Vagina (tissue), 2 donors: ENCODE measurements around the gene CFAP221.
"Not testable (repeated sequence)": the region's sequence is repeated elsewhere in the genome, so short reads cannot be mapped to it uniquely, and the experiment has no call there.

Source experiments
- POLR2A ChIP-seq, 2 donors: fragments of 450-650 bp; IDR thresholded peaks; one replicate each; pipeline ENCODE4 v1.6.1; 2017; ENCODE audit warnings: antibody characterized with exemption in 2 of 2, mild to moderate bottlenecking in 2 of 2, moderate library complexity in 2 of 2
- POLR2AphosphoS5 ChIP-seq, 2 donors: sonication (generic); formaldehyde crosslinking; IDR thresholded peaks; one replicate each; pipeline ENCODE4 v1.9.0; 2017; ENCODE audit warnings: antibody characterized with exemption in 2 of 2, mild to moderate bottlenecking in 2 of 2, low read depth in 1 of 2; ENCODE audit not compliant: insufficient read depth in 1 of 2
- TF ChIP-seq, protein P1 (sequence below), 3 experiments: fragments of 450-650 bp in 2 of 3; fragments of 200-600 bp in 1 of 3; sonication (generic) in 1 of 3; IDR thresholded peaks; one replicate each; pipeline ENCODE4 v1.5.1; 2017 to 2019; ENCODE audit warnings: antibody characterized with exemption in 3 of 3, mild to moderate bottlenecking in 2 of 3, moderate library complexity in 2 of 3

DNA sequence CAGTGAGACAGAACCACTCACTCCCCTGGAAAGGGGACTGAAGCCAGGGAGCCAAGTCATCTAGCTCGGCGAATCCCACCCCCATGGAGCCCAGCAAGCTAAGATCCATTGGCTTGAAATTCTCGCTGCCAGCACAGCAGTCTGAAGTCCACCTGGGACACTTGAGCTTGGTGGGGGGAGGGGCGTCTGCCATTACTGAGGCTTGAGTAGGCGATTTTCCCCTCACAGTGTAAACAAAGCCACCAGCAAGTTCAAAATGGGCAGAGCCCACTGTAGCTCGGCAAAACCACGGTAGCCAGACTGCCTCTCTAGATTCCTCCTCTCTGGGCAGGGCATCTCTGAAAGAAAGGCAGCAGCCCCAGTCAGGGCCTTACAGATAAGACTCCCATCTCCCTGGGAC lies 74.5 kb downstream of the CFAP221 start:
- TF ChIP-seq, protein P1, sequence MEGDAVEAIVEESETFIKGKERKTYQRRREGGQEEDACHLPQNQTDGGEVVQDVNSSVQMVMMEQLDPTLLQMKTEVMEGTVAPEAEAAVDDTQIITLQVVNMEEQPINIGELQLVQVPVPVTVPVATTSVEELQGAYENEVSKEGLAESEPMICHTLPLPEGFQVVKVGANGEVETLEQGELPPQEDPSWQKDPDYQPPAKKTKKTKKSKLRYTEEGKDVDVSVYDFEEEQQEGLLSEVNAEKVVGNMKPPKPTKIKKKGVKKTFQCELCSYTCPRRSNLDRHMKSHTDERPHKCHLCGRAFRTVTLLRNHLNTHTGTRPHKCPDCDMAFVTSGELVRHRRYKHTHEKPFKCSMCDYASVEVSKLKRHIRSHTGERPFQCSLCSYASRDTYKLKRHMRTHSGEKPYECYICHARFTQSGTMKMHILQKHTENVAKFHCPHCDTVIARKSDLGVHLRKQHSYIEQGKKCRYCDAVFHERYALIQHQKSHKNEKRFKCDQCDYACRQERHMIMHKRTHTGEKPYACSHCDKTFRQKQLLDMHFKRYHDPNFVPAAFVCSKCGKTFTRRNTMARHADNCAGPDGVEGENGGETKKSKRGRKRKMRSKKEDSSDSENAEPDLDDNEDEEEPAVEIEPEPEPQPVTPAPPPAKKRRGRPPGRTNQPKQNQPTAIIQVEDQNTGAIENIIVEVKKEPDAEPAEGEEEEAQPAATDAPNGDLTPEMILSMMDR (IDR thresholded peaks at IDR 0.05) = not testable (repeated sequence)
- TF ChIP-seq POLR2AphosphoS5 (IDR thresholded peaks at IDR 0.05; ENCODE audit: insufficient read depth in 1 of 2, low read depth in 1 of 2); POLR2A (IDR thresholded peaks at IDR 0.05): not testable (repeated sequence)
